IPS DF 4.7 (cell line): Measurements from ENCODE around the gene CACNA1A.

Experiments
- DNase-seq: peaks from one replicate; pipeline ENCODE4 v3.0.0-alpha.2; 2013; ENCODE audit warnings: low spot score; ENCODE audit errors: extremely low read depth

Gene CACNA1A

DNA sequence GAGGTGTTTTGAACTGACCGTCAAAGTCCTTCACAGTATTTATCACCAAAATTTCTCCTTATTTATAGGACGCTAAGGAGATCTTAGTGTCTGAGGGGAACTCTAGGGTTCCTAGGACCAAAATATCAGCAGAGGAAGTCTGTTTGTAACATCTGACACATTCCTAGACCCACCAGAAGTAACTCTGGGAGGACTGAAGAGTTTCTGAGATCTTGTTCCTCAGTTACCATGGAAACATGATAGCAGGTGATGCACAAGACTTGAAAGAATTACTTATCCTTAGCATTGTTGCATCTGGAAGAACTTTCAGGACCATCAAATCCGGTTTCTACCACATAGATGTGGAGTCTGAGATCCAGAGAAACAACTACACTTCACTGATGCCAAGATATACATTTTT lies 191.5 kb downstream of the CACNA1A start:
- DNase-seq, result no peak

DNA sequence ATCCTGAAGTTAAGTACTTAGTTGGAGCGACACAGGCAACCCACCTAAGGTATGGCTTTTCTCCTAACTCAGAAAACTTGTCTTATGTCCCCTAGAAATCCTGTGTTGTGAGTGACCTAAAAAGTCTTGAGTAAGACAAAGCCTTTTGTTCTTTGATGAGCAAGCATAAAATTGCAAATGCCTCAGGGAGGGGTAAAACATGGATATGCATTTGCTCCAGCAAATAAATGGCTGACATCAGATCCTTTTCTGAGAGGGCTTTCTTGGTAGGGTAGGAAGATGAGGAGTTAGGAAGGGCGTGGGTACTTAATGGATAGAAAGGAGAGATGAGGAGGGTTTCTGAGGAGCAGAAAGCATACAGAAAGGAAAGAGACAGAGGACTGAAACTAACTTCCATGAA lies 192.4 kb downstream of the CACNA1A start:
- no peak for DNase-seq

DNA sequence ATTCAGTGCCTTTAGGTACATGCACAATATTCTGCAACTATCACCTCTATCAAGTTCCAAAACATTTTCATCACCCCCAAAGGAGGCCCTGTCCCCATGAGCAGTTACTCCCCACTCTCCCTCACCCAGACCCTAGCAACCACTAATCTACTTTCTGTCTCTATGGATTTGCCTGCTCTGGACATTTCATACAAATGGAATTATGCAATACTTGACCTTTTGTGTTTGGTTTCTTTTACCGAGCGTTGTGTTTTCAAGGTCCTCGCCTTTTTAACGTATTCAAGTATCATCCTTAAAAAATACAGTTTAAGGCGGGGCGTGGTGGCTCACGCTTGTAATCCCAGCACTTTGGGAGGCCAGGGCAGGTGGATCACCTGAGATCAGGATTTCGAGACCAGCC lies 196.4 kb downstream of the CACNA1A start:
- DNase-seq, result no peak

DNA sequence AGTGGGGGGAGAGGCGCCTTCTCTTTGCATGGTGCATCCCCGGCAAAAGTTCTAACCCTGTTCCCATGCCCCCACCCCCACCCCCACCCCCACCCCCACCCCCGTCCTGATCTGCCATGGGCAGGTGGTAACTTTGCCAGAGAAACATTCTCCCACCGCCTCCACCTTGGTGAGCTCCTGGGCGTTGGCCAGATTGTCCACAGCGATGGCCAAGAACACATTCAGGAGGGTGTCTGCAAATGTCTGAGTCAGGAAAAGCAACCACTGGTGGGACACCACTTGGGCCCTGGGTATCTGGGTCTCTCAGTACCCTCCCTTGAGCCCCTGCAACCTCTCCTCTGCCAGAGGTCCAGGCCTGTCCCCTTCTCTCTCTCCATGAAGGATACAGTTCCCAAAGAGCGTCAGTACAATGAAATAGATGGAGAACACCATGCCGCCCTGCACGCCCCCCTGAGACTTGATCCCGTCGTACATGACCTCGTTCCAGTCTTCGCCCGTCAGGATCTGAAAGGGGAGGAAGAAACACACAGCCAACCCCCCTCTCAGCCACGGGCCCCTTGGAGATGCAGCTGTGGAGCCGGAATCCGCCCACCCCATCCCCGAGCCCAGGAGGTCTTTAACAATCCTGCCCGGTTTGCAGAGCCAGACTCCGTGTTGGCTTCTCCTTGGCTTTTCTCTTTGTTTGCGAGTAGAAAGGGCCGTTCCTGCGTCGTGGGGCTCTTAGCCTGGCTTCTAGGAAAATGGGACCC lies 202.7 kb downstream of the CACNA1A start:
- no peak for DNase-seq

DNA sequence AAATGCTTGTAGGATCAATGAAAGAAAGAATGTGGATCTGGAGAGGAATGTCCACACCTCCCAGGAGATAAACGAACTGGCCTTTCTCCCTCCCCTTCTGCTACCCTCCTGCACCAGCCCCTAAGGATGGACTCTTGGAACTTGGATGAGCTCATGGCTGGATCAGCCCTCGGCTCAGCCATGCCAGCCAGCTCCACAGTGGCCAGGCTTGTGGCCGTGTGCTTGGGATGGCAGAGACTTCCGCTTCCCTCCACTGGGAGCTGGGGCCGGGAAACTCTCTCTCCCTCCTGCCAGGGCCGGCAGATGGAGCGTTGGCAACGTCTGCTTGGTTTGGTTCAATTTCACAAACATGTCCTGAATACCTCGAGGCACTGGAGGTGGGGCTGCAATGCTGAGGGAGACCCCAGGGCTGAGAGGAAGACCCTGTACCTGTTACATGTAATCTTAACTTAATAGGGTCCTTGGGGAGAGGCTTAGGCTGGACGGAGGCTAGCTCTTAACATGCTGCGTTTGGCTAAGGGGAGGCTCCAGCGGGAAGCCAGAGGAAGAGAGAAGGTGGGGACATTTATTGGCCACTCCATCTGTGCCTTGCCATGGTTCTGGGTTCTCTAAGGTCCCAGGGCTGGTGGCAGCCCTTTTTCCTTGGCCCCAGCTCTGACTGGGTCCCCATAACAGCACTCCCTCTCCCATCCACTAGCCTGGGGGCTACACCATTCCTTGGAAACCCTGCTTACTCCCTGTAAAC lies 203.6 kb downstream of the CACNA1A start:
- no peak for DNase-seq

DNA sequence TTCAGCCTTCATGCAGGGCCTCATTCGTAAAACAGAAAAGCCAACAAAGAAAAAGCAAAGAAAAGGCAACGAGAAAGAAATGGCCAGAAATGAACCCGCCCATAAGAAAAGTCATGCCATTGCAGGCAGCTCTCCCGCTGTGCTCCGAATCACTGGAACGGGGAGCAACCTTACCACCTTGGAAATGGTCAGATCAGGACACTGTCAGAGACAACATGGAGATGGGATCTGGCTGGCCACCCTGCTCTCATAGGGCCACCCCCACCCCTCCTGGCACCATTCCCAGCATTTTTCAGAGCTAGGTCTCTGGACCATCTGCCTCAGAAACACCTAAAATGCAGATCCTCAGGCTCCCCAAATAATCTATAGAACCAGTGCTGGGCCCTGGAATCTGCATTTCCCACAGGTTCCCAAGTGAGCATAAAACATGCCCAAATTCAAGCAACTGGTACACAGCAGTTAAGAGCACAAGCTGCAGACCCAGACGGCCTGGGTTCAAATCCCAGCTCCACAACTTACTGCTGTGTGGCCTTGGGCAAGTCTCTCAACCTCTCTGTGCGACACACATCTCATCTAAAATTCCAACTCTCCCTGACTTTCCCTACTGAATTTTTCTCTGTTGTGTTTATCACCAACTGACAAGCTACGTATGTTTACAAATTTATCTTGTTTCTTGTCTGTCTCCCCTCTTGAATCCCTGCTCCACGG lies 204.5 kb downstream of the CACNA1A start:
- no peak for DNase-seq

DNA sequence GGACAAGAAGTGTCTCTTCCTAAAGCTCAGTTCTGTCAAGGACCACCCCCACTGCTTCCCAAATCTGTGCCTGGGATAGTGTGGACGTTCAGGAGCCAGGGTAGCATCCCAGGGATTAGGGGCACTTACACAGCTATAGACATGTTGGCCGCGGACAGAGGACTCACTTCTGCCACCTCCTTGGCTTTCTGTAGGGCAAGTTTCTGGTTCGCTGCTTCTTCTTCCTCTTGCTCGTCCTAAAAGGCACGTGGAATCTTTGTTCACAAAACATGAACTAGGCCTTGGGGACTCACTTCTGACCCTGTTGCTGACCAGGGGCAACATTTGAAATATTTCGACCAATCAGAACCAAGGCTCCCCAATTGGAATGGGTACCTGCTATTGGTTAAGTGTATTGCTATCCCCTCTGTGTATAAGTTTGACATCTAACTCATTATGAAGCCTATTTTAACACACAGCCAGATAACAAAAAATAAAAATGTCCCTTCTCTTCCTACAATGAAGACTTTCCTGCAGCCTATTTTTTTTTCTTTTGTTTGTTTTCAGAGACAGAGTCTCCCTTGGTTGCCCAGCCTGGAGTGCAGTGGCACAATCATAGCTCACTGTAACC lies 205.8 kb downstream of the CACNA1A start:
- no peak for DNase-seq

DNA sequence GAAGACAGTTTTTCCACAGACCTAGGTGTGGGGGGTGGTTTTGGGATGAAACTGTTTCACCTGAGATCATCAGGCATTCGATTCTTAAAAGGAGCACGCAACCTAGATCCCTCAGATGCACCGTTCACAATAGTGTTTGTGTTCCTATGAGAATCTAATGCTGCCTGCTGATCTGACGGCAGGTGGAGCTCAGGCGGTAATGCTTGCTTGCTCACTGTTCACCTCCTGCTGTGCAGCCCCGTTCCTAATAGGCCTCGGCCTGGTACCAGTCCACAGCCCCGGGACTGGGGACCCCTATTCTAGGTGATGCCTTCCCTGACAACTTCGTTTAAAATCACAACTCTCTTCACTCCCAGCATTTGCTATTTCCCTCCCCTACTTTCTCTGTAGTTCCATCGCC lies 206.4 kb downstream of the CACNA1A start:
- no peak for DNase-seq

DNA sequence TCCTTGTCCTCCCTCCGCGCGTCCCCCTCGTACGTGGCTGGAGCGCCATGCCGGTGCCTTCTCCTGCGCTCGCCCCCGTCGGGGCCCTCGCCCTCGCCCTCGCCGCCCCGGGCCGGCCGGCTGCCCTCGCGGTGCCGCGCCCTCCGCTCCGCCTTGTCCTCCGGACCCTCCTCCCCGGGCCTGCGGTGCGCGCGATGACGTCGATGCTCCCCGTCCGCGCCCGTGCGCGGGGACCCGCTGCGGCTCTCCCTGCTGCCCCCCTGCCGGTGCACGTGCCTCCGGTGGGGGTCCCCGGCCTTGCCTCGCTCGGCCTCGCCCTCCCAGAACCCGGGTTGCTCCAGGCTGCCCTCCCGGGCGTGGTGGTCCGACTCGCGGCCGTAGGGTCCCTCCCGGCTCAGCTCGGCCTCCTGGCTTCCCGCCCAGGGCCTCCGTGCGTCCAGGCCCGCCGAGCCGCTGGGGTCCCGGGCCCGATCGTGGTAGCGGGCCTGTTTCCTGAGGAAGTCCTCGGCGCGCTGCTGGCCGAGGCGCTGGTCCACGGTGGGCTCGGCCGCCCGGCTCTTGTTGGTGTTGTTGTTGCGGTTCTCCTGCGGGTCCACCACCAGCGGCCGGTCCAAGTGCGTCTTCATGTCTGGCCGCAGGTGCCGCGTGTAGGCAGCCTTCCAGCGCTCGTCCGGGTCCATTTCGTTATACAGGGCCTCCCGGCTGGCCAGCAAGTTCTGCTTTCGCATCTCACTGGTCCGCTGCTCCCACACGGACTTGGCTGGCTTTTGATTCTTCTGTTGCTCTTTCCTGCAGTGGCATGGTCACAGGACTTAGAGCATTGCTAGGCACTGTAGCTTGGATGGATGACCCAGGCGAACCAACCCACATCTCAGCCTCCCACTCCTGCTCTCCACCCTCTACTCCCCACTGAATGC lies 207.5 kb downstream of the CACNA1A start:
- DNase-seq, result no peak

DNA sequence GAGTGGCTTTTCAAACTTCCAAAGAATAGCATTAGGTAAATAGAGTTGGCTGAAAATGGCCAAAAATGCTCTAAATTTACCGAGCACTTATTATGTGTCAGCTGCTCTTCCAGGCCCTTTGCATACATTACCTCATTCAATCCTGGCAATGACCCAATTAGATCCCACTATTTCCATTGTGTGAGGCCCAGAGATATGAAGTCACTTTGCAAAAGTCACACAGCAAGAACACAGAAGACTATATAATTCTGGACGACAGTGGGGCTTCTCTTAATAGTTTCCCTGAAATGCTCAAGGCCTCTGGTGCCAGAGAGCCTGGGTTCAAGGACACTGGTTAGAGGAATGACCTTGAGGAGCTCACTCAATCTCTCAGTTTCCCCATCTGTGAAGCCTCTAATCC lies 209.3 kb downstream of the CACNA1A start:
- DNase-seq, result no peak

DNA sequence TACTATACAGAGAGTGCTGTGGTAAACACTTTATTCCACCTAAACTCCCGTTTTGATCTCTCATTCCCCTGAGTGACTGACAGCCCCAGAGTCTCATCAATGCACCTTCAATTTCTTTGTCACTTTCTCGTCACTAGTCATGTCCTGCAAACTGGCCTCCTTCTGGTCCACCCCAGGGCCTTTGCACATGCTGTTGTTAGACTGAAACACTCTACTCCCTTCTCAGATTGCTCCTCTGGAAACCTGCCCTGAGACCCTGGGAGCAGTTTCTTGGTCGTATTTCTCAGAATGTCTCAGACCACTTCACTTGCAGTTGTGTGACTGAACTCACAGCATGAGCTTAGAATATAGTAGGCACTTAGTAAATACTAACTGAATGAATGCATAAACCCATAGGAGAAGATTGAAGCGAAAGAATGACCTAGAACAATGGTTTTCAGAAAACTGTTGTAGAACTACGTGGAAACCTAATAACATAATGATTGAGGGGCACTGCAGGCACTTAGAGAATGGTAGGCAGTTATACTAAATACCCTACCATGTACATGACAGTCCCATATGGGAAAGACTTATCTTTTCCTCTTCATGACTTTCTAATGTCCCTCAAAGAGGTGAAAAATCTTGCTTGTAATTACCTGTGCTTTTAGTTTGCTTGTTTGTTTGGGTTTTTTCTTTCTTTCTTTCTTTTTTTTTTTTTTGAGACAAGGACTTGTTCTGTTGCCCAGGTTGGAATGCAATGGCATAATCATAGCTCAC lies 211.3 kb downstream of the CACNA1A start:
- no peak for DNase-seq

DNA sequence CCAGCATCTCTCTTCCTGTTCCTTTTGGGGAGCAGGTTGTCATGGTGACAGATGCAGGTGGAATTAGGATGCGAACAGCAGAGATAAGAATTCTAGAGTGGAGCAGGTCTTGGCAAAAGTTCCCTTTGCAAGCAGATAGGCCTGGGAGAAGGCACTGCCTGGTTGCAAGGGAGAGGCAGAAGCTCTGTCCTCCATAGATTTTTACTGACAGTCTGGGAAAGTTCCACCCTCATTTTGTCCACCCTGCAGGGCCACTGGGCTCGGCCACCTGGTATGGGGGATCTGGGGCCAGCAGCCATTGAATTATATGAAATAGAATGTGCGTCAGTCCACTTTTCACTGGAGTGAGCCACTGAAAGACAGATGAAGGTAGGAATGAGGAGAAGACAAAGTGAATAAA lies 214.4 kb downstream of the CACNA1A start:
- no peak for DNase-seq

DNA sequence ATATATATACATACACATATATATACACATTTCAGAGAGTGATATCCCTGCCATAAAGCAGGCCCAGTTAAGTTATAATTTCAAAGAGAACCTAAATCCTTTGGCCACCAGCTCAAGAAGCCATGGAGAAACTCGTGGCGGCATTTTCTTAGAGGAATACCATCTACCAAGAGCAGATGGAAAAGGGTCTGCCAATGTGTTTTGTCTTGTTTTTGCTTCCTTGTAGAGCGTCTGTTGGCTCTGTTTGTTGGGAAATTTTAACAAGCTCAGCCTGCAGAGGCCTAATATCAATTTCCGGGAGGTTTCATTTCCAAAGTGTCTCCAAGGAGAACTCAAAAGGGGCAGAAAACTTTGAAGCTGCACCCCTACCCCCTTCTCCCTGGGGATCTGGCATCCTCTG lies 215.5 kb downstream of the CACNA1A start:
- DNase-seq, result no peak

DNA sequence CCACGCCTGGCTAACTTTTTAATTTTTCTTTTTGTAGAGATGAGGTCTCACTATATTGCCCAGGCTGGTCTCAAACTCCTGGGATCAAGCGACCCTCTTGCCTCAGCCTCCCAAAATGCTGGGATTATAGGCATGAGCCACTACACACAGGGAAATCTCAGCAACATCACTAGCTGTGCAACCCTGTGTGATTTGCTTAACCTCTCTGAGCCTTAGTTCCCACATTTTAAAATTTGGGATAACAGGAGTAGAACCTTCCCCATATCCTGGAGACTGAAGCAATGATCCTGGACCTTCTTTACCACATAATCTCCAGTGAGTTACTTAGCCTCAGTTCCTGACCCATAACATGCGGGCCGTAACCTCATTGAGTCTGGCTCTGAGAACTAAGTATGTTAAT lies 217.0 kb downstream of the CACNA1A start:
- no peak for DNase-seq

DNA sequence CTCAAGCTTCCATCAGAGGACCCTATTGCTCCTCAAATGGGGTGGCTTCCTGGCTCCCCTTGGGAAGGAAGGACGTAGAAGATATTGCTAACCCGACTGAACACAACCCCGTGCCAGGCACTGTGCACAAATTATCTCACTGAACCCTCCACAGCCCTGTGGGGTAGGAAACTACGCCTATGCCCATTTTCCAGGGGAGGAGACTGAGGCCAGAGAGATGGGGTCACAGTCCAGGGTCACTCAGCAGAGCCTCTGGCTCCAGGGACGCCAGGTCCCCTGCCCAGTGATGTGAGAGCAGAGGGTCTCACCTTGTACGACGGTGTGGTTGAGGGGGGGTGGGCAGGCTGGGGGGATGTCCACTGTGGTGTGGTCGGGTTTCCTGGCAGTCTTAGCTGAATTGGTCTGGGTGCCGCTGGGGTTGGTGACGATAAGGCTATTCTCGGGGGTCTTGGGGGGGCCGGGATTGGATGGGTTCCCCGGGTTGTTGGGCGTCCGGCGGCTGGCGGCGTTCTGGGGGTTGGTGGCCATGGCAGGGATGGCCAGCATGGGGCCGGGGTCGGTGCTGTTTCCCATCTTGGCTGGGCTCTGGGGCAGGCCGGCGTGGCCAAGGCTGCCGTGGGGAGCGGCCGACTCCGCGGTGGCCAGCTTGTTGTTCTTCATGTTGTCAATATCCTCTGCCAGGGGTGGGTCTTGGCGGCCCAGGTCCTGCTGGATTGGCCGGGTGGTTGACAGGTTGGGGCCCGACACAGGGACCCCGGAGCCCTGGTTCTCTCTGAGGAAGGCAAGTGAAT lies 219.9 kb downstream of the CACNA1A start:
- DNase-seq, result no peak

DNA sequence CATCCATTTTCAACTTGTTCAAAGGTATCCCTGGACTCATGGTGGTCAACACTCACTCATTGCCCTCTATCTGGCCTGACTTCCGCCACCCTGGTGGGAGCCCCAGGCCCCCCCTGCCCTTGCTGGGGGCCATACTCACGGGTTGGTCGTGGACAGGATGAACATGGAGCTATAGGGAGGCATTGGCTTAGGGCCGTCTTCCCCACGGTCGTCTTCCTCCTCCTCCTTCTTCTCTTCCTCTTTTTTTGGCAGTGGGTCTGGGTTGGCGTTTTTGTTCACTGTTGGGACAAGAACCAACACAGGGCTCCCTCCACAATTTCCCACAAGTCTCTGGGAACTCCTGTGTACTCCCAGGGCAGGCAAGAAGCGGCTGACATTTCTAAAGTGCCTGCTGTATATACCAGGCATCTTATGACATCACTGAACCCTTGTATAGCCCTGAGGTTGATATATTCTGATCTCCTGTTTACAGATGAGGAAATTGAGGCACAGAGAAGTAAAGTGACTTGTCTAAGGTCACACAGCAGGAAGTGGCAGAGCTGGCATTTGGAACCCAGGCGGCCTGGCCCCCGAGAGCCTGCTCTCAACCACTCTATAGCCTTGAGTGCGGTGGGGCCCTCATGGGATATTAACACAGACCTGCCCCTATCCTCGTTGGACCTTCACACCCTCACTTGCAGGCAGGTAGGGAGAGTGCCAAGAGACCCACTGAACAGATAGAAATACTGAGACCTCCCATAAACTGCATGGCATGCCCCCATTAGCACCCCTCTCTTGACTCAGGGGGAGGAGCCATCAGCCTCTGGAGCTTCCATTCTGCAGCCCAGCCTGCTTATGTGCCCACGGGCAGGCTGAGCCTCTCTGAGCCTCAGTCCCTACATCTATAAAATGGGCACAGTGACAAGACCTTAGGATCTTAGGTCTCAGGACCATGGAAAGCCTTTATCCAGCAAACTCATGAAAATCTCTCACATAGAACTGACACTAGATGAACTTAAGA lies 221.1 kb downstream of the CACNA1A start:
- no peak for DNase-seq

DNA sequence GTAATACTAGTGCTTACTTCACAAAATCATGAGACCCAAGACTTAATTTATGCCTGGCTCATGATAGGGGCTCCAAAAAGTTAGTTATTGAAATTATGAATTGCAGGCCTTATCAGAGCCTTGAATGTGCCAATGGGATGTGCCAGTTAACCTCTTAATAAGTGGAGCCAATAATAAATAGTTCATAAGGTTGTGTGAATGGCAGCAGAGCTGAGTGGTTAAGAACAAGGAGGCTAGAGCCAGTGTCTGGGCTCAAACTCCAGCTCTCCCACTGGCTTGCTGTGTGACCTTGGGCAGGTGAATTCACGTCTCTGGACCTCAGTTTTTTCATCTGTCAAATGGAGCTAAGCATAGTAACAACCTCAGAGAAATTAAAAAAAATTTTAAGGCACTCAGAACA lies 222.4 kb downstream of the CACNA1A start:
- DNase-seq, result no peak

DNA sequence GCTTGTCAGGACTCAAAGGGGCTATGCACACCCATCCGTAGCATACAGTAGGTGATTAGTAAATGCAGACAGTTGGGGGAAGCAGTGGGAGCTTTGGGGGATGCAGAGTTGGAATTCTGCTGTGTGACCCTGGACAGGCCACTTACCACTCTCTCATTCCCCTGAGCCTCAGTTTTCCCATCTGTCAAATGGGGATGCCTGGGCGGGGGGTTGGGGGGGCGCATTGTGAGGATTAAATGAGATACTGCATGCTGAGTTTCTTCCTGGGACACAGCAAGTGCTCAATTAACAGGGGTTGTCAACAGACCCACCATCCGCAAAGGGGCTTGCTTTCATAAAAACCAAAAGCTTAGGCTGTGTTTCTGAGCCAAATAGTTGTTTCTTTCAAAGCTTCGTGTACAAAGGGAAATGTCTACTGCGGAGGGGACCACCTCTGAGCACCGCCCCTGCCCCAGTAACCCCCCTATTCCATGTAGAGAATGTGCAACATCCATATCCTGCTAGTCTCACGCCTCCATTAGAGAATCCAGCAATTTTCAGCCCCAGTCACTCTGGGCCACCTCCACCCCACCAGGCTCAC lies 223.7 kb downstream of the CACNA1A start:
- no peak for DNase-seq
